NCI-H526 treated with DMSO at 0.1 percent for 48 hours (cell line): ENCODE measurements around the gene TGFB2.

Experiments
- DNase-seq: peaks from one replicate; lab custom pipeline; 2025; lab: John Stamatoyannopoulos, UW

Gene TGFB2

GRCh38 chr1:218362418-218363076 lies 17.4 kb downstream of the TGFB2 start:
- DNase-seq, result no peak

- no peak for DNase-seq
Observed at GRCh38 chr1:218363141-218363540, 18.0 kb downstream of the TGFB2 start.

GRCh38 chr1:218364028-218364710 lies 19.0 kb downstream of the TGFB2 start:
- DNase-seq, result no peak

- DNase-seq, result no peak
Observed at GRCh38 chr1:218365226-218365999, 20.3 kb downstream of the TGFB2 start.

- DNase-seq, result no peak
Observed at GRCh38 chr1:218366322-218367052, 21.4 kb downstream of the TGFB2 start.

GRCh38 chr1:218367118-218367517 lies 22.0 kb downstream of the TGFB2 start:
- DNase-seq, result no peak

GRCh38 chr1:218368686-218369085 lies 23.6 kb downstream of the TGFB2 start:
- DNase-seq, result no peak

GRCh38 chr1:218369688-218370511 lies 24.8 kb downstream of the TGFB2 start:
- no peak for DNase-seq

GRCh38 chr1:218371927-218372672 lies 27.0 kb downstream of the TGFB2 start:
- no peak for DNase-seq

- DNase-seq, result no peak
Observed at GRCh38 chr1:218374401-218375353, 29.5 kb downstream of the TGFB2 start.

GRCh38 chr1:218376722-218377121 lies 31.6 kb downstream of the TGFB2 start:
- no peak for DNase-seq

GRCh38 chr1:218377143-218377660 lies 32.1 kb downstream of the TGFB2 start:
- no peak for DNase-seq

- DNase-seq, result no peak
Observed at GRCh38 chr1:218380125-218380977, 35.2 kb downstream of the TGFB2 start.

GRCh38 chr1:218382261-218382660 lies 37.1 kb downstream of the TGFB2 start:
- no peak for DNase-seq

GRCh38 chr1:218383051-218383450 lies 37.9 kb downstream of the TGFB2 start:
- DNase-seq, result no peak

- no peak for DNase-seq
Observed at GRCh38 chr1:218383681-218384080, 38.5 kb downstream of the TGFB2 start.

- DNase-seq, result no peak
Observed at GRCh38 chr1:218384581-218384993, 39.5 kb downstream of the TGFB2 start.

GRCh38 chr1:218388591-218388990 lies 43.5 kb downstream of the TGFB2 start:
- no peak for DNase-seq
